GM10266 (cell line): Measurements from ENCODE around the gene ZNF620.

ENCODE experiments used
- DNase-seq: peaks from one replicate; pipeline ENCODE4 v3.0.0; 2012; ENCODE audit errors: extremely low spot score
- TF ChIP-seq, protein P1 (sequence below): IDR thresholded peaks from 2 replicates; pipeline ENCODE4 v1.5.1; 2012; ENCODE audit warnings: mild to moderate bottlenecking, low read depth; ENCODE audit not compliant: control insufficient read depth, insufficient read depth; ENCODE audit errors: missing control alignments

The ZNF620 gene

DNA sequence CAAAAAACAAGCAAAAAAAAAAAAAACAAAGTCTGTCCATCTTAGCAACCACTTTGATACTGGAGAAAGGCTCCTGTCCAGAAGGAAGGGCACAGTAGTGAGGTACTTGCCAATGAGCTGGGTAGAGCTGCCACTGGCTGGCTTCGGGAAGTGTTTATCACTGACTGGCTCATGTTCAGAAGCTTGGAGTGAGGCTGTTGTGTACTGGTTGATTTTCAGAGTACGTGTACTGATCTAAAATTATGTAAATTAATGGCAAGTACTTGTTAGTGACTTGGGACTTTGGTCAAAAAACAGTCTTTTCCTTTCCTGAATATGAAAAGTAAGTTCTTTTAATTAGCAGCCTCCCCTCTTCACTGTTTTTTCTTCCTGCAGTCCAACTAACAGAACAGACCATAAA lies 17.9 kb downstream of the ZNF620 start:
- TF ChIP-seq, protein P1, sequence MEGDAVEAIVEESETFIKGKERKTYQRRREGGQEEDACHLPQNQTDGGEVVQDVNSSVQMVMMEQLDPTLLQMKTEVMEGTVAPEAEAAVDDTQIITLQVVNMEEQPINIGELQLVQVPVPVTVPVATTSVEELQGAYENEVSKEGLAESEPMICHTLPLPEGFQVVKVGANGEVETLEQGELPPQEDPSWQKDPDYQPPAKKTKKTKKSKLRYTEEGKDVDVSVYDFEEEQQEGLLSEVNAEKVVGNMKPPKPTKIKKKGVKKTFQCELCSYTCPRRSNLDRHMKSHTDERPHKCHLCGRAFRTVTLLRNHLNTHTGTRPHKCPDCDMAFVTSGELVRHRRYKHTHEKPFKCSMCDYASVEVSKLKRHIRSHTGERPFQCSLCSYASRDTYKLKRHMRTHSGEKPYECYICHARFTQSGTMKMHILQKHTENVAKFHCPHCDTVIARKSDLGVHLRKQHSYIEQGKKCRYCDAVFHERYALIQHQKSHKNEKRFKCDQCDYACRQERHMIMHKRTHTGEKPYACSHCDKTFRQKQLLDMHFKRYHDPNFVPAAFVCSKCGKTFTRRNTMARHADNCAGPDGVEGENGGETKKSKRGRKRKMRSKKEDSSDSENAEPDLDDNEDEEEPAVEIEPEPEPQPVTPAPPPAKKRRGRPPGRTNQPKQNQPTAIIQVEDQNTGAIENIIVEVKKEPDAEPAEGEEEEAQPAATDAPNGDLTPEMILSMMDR = no peak
- DNase-seq = no peak

DNA sequence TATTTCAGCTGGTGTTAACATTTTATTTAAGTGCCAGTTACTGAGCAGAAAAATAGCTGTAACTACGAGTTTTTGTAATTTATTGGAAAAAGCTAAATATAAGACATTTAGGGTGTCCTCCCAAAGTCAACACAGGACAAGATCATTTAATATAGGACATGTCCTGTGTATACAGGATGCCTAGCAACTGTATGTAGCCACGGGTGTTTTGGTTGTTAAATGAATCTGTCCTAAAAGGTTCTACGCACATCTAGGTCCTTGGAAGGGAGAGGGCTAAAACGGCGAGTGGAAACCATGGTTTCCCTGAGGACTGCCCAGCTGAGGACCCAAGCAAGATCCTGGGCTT lies 18.4 kb downstream of the ZNF620 start:
- DNase-seq = no peak
- TF ChIP-seq, protein P1 = no peak

DNA sequence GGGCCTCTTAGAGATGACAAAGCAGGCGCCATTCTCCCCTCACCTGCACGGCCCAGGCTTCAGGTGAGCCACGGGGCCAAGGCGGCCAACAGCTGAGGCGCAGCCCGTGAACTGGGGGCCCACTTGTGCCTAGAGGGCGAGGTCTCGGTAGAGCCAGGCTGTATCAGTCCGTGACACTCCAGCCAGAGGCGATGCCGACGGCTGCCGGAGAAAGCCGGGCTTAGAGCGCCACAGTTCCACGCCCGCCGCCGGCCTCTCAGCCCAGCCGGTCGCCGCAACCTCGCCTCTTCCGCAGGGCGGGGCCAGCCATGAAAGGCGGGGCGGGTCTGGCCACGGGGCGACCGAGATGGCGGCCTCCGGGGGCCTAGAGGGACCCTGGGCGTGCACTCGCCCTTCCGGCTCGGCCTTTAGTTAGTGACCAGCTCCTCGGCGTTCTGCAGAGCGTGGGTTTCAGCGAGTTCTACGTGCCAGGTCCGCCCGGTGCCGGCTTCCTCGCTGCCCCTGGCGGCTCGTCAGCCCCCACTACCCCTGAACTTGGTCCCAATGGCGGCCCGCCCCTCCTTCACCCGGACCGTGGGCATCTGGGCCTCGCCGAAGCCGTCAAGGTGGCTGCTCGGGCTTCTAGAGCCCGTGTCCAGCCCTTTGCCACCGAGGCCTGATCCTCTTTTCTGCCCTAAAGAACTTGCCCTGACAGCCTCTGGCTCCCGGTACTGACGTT lies 18.9 kb downstream of the ZNF620 start, which contains the start of gene ZNF621:
ZNF621 (plus strand) TSS at position 393 of the 718 bp plus-strand sequence. CDS start 881 bp downstream, outside the sequence.
- DNase-seq = peak; percentile 87
- TF ChIP-seq, protein P1 = peak; percentile 13

DNA sequence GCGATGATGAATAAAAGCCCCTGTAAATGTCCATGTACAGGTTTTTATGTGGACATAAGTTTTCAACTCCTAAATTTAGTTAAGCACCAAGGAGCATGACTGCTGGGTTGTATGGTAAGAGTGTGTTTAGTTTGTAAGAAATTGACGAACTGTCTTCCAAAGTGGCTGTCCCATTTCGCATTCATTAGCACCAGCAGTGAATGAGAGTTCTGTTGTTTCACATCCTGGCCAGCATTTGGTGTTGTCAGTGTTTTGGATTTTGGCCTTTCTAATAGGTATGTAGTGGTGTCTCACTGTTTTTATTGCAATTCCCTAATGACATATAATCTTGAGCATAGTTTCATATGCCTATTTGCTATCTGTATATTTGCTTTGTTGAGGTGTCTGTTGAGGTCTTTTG lies 22.6 kb downstream of the ZNF620 start:
- TF ChIP-seq, protein P1 = no peak
- no peak for DNase-seq

DNA sequence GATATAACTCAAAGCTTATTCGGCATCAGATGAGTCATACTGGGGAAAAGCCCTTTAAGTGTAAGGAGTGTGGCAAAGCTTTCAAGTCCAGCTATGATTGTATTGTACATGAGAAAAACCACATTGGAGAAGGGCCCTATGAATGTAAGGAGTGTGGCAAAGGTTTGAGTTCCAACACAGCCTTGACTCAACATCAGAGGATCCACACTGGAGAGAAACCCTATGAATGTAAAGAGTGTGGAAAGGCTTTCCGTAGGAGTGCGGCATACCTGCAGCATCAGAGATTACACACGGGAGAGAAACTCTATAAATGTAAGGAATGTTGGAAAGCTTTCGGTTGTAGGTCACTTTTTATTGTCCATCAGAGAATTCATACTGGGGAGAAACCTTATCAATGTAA lies 26.4 kb downstream of the ZNF620 start:
- DNase-seq = no peak
- TF ChIP-seq, protein P1 = no peak

DNA sequence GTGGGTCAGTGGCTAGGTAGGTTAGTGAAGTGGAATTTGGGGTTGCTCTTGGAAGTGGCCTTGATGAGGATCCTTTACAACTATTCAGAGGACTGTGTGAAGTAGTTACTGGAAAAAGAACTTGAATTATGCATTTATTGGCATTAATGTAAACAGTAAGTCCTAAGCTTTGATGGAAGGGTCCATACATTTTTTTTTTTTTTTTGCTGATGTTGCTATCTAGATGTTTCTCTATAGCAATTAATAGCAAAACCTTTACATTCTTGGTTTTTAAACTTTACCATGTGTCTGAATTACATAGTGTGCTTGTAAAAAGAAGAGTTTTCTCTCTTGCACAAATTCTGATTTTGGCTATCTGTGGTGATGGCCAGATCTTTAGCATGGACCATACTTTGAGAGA lies 28.4 kb downstream of the ZNF620 start:
- no peak for DNase-seq
- TF ChIP-seq, protein P1 = no peak

DNA sequence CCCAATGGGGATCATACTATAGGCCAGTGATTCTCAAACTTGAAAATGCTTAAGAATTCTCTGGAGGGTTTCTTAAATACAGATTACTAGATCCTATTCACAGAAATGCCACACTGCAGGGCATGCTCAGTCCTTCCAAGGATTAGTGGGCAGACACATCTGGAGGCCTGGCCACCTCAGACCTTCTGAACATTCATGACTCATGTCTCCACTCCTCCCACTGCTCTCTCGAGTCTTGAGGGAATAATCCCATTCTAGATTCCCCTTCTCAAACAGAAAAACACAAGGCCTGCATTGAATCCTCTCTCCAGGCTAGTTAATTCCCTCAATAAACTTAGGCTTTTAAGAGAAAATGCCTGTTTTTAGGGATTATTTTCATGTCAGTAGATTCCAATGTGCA lies 41.0 kb downstream of the ZNF620 start:
- DNase-seq = no peak
- TF ChIP-seq, protein P1 = no peak
